Omental fat pad (tissue), 4 donors: ENCODE measurements around the gene ZNF426. TPM values are rescaled to one million over a fixed set of nuclear protein-coding genes. Genes with fewer than 3 reads are reported as not detected.

Experiments used
- ATAC-seq: fragments of 150-250 bp; one replicate; pipeline ENCODE4 v1.9.1; 2016; ENCODE audit warnings: mild to moderate bottlenecking, moderate library complexity; ENCODE audit not compliant: low FRiP score
- DNase-seq: peaks from one replicate; pipeline ENCODE4 v3.0.0-alpha.2; 2019; ENCODE audit warnings: low spot score
- CTCF ChIP-seq, 3 donors: fragments of 450-650 bp; IDR thresholded peaks; one replicate each; pipeline ENCODE4 v1.5.1; 2016 to 2017; ENCODE audit warnings: antibody characterized with exemption in 3 of 3, mild to moderate bottlenecking in 3 of 3, moderate library complexity in 2 of 3
- total RNA-seq, 4 donors: library from RNA; depleted of rRNA; stranded (reverse); fragments of >200 nt; gene quantifications; one replicate each; pipeline ENCODE4 v1.1.0, GENCODE V29; 2016

Gene ZNF426
- total RNA-seq, 4 donors from 2014 or later = 10.0 to 21.1 (median 11.4) TPM

- no peak for TF ChIP-seq CTCF (IDR thresholded peaks at IDR 0.05)
- no peak for ATAC-seq
- DNase-seq = no peak
Observed at GRCh38 chr19:9528757-9529336, 9.6 kb downstream of the ZNF426 start.

- DNase-seq (no peak), ATAC-seq (no peak)
- no peak for TF ChIP-seq CTCF (IDR thresholded peaks at IDR 0.05)
Observed at GRCh38 chr19:9523885-9524474, 14.5 kb downstream of the ZNF426 start.

- ATAC-seq (no peak), DNase-seq (no peak)
- no peak for TF ChIP-seq CTCF (IDR thresholded peaks at IDR 0.05)
Observed at GRCh38 chr19:9507285-9507684, 31.2 kb downstream of the ZNF426 start.

GRCh38 chr19:9500796-9501195 lies 37.6 kb downstream of the ZNF426 start:
- ATAC-seq = no peak
- no peak for DNase-seq
- no peak for TF ChIP-seq CTCF (IDR thresholded peaks at IDR 0.05)

- TF ChIP-seq CTCF (IDR thresholded peaks at IDR 0.05) = no peak
- no peak for DNase-seq
Observed at GRCh38 chr19:9498183-9498902, 40.1 kb downstream of the ZNF426 start, which contains the start of gene ZNF560. Gene ZNF560 (minus strand): TSS chr19:9498616. CDS start chr19:9475313, 23,303 bp downstream.

GRCh38 chr19:9494096-9494495 lies 44.3 kb downstream of the ZNF426 start:
- DNase-seq (no peak), ATAC-seq (no peak)
- no peak for TF ChIP-seq CTCF (IDR thresholded peaks at IDR 0.05)

More at GRCh38 chr19:9498183-9498902, 40.1 kb downstream of the ZNF426 start, which contains the start of gene ZNF560:
- no peak for ATAC-seq
